ENCODE measurements around the gene MBNL3.

MBNL3 gene

GRCh38 chrX:132426695-132427281 lies 62.0 kb downstream of the MBNL3 start:
- H3K9me2 ChIP-seq (ENCODE audit: low read depth, low read length), result no peaks in the 10 kb centered on the region
- no peak overlapping the region for H3K4me2 ChIP-seq (ENCODE audit: low read length)
- no peaks in the 10 kb centered on the region for H3K4me1 ChIP-seq (ENCODE audit: insufficient read depth, low read length, severe bottlenecking)
- TF ChIP-seq CTCF (IDR thresholded peaks at IDR 0.05; ENCODE audit: low read length) (no peak), EZH2 (IDR thresholded peaks at IDR 0.05; ENCODE audit: borderline replicate concordance, low read length) (no peak)
- no peaks in the 10 kb centered on the region for H3K79me2 ChIP-seq (ENCODE audit: insufficient read depth, low read length)
- no peaks in the 10 kb centered on the region for H3K9me3 ChIP-seq (ENCODE audit: low read length)
- no peaks in the 10 kb centered on the region for H3F3A ChIP-seq (ENCODE audit: insufficient read depth, low read length)
- H3K27me3 ChIP-seq (ENCODE audit: insufficient read depth, low read length), result no peaks in the 10 kb centered on the region
- no peak overlapping the region for H3K27ac ChIP-seq (ENCODE audit: low read depth, low read length, poor library complexity, severe bottlenecking)
- no peak overlapping the region for H2AFZ ChIP-seq (ENCODE audit: low read length)
- H3K9ac ChIP-seq (ENCODE audit: low read length), result no peak overlapping the region
- H3K36me3 ChIP-seq (ENCODE audit: insufficient read depth, low read length), result no peaks in the 10 kb centered on the region
- H3K4me3 ChIP-seq (ENCODE audit: low read depth, low read length, poor library complexity, severe bottlenecking), result no peak overlapping the region
- H4K20me1 ChIP-seq (ENCODE audit: insufficient read depth, low read length), result no peaks in the 10 kb centered on the region

- Histone ChIP-seq H3F3A (ENCODE audit: insufficient read depth, low read length) (no peaks in the 10 kb centered on the region), H3K79me2 (ENCODE audit: insufficient read depth, low read length) (no peaks in the 10 kb centered on the region), H3K9me3 (ENCODE audit: low read length) (no peaks in the 10 kb centered on the region), H3K36me3 (ENCODE audit: insufficient read depth, low read length) (no peaks in the 10 kb centered on the region), H3K27ac (ENCODE audit: low read depth, low read length, poor library complexity, severe bottlenecking) (no peak overlapping the region), H2AFZ (ENCODE audit: low read length) (no peak overlapping the region), H3K9ac (ENCODE audit: low read length) (no peak overlapping the region), H3K4me1 (ENCODE audit: insufficient read depth, low read length, severe bottlenecking) (no peaks in the 10 kb centered on the region), H4K20me1 (ENCODE audit: insufficient read depth, low read length) (no peaks in the 10 kb centered on the region), H3K27me3 (ENCODE audit: insufficient read depth, low read length) (no peaks in the 10 kb centered on the region), H3K4me3 (ENCODE audit: low read depth, low read length, poor library complexity, severe bottlenecking) (no peak overlapping the region), H3K4me2 (ENCODE audit: low read length) (no peak overlapping the region), H3K9me2 (ENCODE audit: low read depth, low read length) (no peaks in the 10 kb centered on the region)
- TF ChIP-seq CTCF (IDR thresholded peaks at IDR 0.05; ENCODE audit: low read length), result no peak
Observed at GRCh38 chrX:132425744-132426318, 63.0 kb downstream of the MBNL3 start.

GRCh38 chrX:132423323-132423722 lies 65.5 kb downstream of the MBNL3 start:
- Histone ChIP-seq H3K27ac (ENCODE audit: low read depth, low read length, poor library complexity, severe bottlenecking) (no peak overlapping the region), H3K27me3 (ENCODE audit: insufficient read depth, low read length) (no peaks in the 10 kb centered on the region), H3K36me3 (ENCODE audit: insufficient read depth, low read length) (no peaks in the 10 kb centered on the region), H3K9me3 (ENCODE audit: low read length) (no peaks in the 10 kb centered on the region), H3K4me1 (ENCODE audit: insufficient read depth, low read length, severe bottlenecking) (no peaks in the 10 kb centered on the region), H3K4me3 (ENCODE audit: low read depth, low read length, poor library complexity, severe bottlenecking) (no peak overlapping the region), H3K79me2 (ENCODE audit: insufficient read depth, low read length) (no peaks in the 10 kb centered on the region), H3K9me2 (ENCODE audit: low read depth, low read length) (no peaks in the 10 kb centered on the region), H3K9ac (ENCODE audit: low read length) (no peak overlapping the region), H2AFZ (ENCODE audit: low read length) (no peak overlapping the region), H4K20me1 (ENCODE audit: insufficient read depth, low read length) (no peaks in the 10 kb centered on the region), H3F3A (ENCODE audit: insufficient read depth, low read length) (no peaks in the 10 kb centered on the region), H3K4me2 (ENCODE audit: low read length) (no peak overlapping the region)
- TF ChIP-seq CTCF (IDR thresholded peaks at IDR 0.05; ENCODE audit: low read length) (no peak), EZH2 (IDR thresholded peaks at IDR 0.05; ENCODE audit: borderline replicate concordance, low read length) (no peak)

Measured in OCI-LY1 (cell line).